HL-60/S4 (cell line): ENCODE measurements around the gene PDE1C.

Experiments used
- in situ Hi-C: fragments of 300-500 bp; cut with MboI; formaldehyde crosslinking; loops from 2 replicates; pipeline ENCODE4 v1.14.3; 2022; ENCODE audit warnings: low sequenced_read_pairs

PDE1C gene

DNA sequence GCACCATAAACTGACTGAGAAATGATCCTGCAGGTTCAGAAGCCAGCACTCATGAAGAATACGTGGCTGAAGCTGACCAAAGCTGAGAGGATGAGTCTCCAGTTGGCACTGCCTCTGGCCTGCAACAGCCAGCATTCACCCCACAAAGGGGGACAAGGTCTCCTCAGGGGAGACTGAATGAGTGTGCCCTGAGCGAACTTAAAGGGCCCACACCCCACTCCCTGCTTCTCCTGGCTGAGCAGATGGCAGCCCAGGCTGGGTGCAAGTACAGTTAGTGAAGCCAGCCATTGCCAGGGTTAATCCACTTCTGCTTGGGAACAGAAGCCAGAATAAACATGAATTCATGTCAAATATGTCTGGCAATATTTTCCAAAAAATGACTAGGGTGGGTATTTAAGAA lies 285.1 kb downstream of the PDE1C start:
- in situ Hi-C loops = no loop called here

- in situ Hi-C loops = no loop called here
Observed at GRCh38 chr7:31783221-31783620, 287.0 kb downstream of the PDE1C start.

GRCh38 chr7:31782411-31782991 lies 287.7 kb downstream of the PDE1C start:
- in situ Hi-C loops = no loop called here

- in situ Hi-C loops = no loop called here
Observed at GRCh38 chr7:31778296-31778695, 291.9 kb downstream of the PDE1C start.

DNA sequence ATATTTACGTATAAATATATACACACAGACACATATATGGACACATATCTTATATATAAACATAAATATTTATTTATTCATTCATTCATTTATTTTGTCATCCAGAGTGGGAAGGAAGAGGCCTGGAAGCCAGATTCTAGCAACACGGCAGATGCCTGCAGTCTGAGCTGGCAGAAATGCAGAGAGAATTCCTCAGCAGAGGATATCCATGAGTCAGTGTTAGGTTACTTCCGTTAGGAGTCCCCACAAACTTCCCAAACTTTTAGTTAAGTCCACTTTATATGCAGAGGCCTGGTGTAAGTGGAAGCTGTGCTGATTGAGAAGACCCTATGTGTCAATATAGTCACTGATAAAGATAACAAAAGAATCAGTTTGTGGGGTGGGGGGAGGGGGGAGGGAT lies 293.6 kb downstream of the PDE1C start:
- in situ Hi-C loops = no loop called here

DNA sequence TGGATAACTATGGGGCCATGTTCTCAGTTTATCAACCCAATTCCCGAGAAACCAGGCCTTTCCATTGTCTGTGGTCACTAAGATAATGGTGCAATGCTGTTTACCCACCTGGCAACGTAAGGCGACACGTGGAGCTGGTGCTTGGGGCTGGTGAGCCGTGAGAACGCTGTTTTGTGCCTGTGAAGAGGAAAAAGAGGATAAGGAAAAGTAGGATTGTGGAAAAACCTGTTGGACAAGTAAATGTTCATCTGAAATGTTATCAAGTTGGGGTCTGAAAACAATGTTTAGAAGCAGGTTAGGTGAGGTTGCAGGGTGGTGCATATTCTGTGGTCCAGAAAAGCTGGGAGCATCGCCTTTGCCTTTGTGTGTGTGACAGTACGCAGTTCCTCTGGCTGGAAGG lies 294.7 kb downstream of the PDE1C start:
- in situ Hi-C loops = no loop called here

GRCh38 chr7:31772211-31772610 lies 298.0 kb downstream of the PDE1C start:
- in situ Hi-C loops = no loop called here

GRCh38 chr7:31767686-31768358 lies 302.4 kb downstream of the PDE1C start:
- in situ Hi-C loops = no loop called here

DNA sequence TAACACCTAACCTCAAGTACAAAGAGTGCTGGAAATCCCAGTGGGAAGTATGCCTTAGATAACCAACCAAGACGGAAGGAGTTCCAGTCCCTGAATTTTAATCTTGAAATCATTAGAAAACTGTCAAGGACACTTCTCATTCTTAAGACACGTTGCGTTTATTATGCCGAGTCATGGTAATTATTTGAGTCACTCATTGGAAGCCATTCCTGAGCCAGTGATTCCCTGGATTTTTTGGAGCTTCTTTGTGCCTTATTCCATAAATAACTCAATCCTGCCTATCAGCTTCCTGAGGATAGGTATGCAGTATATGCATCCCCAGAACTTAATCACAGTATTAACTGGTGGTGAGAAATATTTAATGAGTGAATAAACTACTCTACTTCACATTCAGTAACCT lies 305.7 kb downstream of the PDE1C start:
- in situ Hi-C loops = no loop called here

GRCh38 chr7:31763548-31763947 lies 306.7 kb downstream of the PDE1C start:
- in situ Hi-C loops = no loop called here

DNA sequence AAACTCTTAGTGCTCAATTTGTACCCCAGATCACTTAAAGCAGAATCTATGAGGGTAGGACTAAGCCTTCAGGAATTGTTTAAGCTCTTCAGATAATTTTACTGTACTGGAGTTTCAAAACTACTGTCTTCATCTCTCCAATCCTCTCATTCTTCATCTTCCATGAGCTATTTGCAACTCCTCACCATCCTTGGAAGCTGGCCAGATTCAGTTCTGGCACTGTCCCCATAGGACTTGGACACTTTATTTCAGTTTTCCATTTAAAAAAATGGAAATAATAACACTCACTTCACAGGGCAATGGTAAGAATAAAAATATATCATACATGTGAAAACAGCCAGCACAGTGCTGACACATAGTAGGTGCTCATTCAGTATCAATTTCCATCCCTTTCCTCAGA lies 308.6 kb downstream of the PDE1C start:
- in situ Hi-C loops = no loop called here

GRCh38 chr7:31758755-31759154 lies 311.5 kb downstream of the PDE1C start:
- in situ Hi-C loops = no loop called here

DNA sequence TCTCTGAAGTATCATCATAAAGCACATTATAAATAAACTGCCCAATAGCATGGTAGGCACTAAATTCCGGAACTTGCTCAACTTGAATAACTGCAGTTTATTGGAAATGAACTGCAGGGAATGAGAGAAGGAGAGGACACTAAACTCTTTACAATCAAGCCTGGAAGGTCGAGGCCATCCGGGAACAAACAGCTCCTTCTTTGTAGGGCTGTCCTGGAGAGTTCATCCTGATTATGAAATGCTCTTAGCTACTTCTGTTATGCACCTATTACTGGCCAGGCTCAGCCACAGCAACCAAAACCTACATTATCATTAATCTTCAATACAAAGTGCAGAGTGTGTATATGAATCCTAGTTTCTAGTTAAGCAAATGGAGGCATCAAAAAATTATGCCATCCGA lies 318.5 kb downstream of the PDE1C start:
- in situ Hi-C loops = no loop called here

DNA sequence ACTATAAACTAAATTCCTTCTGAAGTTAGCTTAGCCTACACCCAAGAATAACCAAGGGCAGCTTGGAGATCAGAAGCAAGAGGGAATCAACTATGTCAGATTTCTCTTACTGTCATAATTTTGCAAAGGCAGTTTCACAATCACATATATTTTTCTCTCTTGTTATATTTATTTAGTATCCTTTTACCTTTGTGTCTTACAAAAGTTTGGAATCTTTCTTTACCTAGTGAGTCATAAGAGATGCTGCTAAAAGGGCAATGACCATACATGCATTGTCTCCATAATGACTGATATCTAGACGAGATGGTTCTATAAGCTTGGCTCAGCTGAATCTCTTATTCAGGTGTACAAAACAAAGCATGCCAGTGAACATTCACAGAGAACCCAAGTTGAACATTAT lies 322.1 kb downstream of the PDE1C start:
- in situ Hi-C loops = loop anchor here (10.0 to 25.0 kb wide), 5 partner anchors 311 to 714 kb away; no protein-coding TSS in a partner anchor

DNA sequence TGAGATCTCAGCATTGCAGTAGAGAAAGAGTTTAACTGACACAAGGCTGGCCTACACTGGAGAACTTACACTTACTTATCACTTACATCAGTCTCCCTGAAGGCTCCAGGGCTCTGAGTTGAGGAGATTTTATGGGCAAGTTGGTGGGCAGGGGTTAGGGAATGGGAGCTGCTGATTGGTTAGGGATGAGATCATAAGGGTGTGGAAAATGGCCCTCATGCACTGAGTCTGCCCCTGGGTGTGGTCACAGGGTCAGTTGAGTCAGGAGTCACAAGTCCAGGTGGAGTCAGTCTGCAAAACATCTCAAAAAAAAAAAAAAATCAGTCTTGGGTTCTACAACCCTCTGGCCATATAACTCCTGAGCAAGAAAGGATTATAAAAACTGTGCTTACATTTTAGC lies 322.7 kb downstream of the PDE1C start:
- in situ Hi-C loops = loop anchor here (10.0 to 25.0 kb wide), 5 partner anchors 310 to 715 kb away; no protein-coding TSS in a partner anchor

- in situ Hi-C loops = loop anchor here (10.0 to 25.0 kb wide), 5 partner anchors 307 to 718 kb away; no protein-coding TSS in a partner anchor
Observed at GRCh38 chr7:31744294-31744874, 325.8 kb downstream of the PDE1C start.

GRCh38 chr7:31741852-31742251 lies 328.4 kb downstream of the PDE1C start:
- in situ Hi-C loops = loop anchor here (10.0 to 25.0 kb wide), 5 partner anchors 305 to 720 kb away; no protein-coding TSS in a partner anchor

DNA sequence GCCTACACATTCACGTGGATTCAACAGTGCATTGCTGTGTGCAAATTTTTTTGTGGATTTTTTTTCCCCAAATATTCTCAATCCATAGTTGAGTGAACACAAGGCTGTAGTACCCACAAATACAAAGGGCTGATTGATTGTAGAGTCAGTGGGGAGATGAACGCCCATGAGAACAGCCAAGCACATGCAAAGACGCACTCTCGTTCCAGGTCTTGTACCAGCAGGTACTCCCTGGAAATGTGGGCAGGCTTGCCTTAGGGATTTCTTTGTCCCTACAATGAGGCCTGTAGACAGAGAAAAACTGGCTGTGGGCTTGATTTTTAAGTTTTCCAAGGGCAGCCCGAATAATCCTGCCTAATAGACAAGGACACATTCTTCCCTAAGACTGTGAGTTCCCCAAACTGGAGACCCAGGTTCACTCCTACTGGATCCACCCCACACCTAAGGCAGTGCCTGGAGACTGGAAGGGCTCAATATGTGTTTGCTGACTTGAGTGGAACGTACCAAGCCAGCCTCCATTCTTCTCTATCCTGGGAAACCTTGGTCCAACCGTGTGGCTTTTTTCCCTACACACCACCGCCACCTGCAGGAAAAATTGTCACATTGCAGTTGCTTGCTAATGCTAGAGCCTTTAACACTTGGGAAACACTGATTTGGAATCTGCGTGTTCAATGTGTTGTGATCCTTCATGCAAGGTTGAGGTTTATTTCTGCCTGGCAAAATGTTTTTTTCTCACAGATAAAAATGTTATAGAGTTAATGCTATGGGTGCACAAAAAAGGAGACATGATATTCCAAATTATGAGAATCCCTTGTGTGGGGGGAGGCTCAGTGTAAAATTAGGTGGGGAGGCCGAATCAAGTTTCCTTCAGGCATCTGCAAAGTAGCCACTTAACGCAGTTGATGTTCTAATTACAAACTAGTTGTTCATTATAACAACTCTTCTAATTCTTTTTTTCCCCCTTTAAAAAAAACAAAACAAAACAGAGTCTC lies 333.9 kb downstream of the PDE1C start:
- in situ Hi-C loops = loop anchor here (25.0 kb wide), 4 partner anchors 299 to 726 kb away; no protein-coding TSS in a partner anchor

GRCh38 chr7:31734456-31734855 lies 335.8 kb downstream of the PDE1C start:
- in situ Hi-C loops = loop anchor here (25.0 kb wide), 4 partner anchors 297 to 728 kb away; no protein-coding TSS in a partner anchor

- in situ Hi-C loops = loop anchor here (25.0 kb wide), 4 partner anchors 292 to 733 kb away; no protein-coding TSS in a partner anchor
Observed at GRCh38 chr7:31729195-31729804, 340.9 kb downstream of the PDE1C start.
